B cell (primary cell): ENCODE results near the gene UMAD1. TPM values are rescaled to one million over a fixed set of nuclear protein-coding genes. Genes with fewer than 3 reads are reported as not detected.

Experiments used
- ATAC-seq: fragments of 200-7000 bp; cut with Tn5 transposase; one replicate; pipeline ENCODE4 v1.10.0; 2021; ENCODE audit warnings: low read depth, mild to moderate bottlenecking, moderate number of reproducible peaks, moderate library complexity
- CTCF ChIA-PET: fragments of 350-600 bp; sonication (Branson Sonifier 250); formaldehyde crosslinking; loops from one replicate; lab custom pipeline; 2021; ENCODE audit warnings: antibody characterized with exemption, inconsistent platforms; lab: Charles Lee
- POLR2A ChIA-PET: fragments of 350-600 bp; sonication (Branson Sonifier 250); formaldehyde crosslinking; loops from one replicate; lab custom pipeline; 2021; ENCODE audit warnings: antibody characterized with exemption; lab: Charles Lee
- DNase-seq: peaks from one replicate; pipeline ENCODE4 v3.0.0; 2013
- H2AFZ ChIP-seq: 2 replicates; pipeline ENCODE4 v1.6.1; 2012; ENCODE audit warnings: mild to moderate bottlenecking, low read depth, low read length; ENCODE audit not compliant: insufficient read depth, poor library complexity, severe bottlenecking
- H3K27ac ChIP-seq, 2 donors: 1 replicate in 1 of 2; 2 replicates in 1 of 2; pipeline ENCODE4 v1.5.1; 2012 to 2013; ENCODE audit warnings: low read length in 2 of 2, mild to moderate bottlenecking in 2 of 2, moderate library complexity in 1 of 2
- H3K27me3 ChIP-seq, 4 experiments: fragments of 200-600 bp in 1 of 4; sonication (generic) in 1 of 4; replicated peaks in 1 of 4; 1 replicate in 2 of 4; 2 replicates in 2 of 4; pipeline versions ENCODE4 v1.6.1 to v1.7.0; 2013 to 2016; ENCODE audit warnings: low read length in 3 of 4, mild to moderate bottlenecking in 2 of 4, mixed read lengths in 1 of 4, moderate library complexity in 1 of 4; ENCODE audit not compliant: insufficient read depth in 4 of 4, control insufficient read depth in 3 of 4; ENCODE audit errors: control extremely low read depth in 1 of 4
- H3K36me3 ChIP-seq, 2 experiments: replicated peaks in 1 of 2; 1 replicate in 1 of 2; 2 replicates in 1 of 2; pipeline versions ENCODE4 v1.6.1 to v1.7.1; 2013; ENCODE audit warnings: low read length in 1 of 2; ENCODE audit not compliant: insufficient read depth in 2 of 2, control insufficient read depth in 1 of 2; ENCODE audit errors: control extremely low read depth in 1 of 2, extremely low read depth in 1 of 2
- H3K4me1 ChIP-seq, 2 donors: fragments of 200-600 bp in 1 of 2; sonication (generic) in 1 of 2; 1 replicate in 1 of 2; 2 replicates in 1 of 2; pipeline versions ENCODE4 v1.5.1 to v1.6.1; 2013 to 2017; ENCODE audit warnings: low read length in 2 of 2; ENCODE audit not compliant: control insufficient read depth in 2 of 2, insufficient read depth in 2 of 2
- H3K4me2 ChIP-seq: replicated peaks from 2 replicates; pipeline ENCODE3; 2012; ENCODE audit warnings: mild to moderate bottlenecking, low read depth, low read length; ENCODE audit not compliant: poor library complexity, severe bottlenecking
- H3K4me3 ChIP-seq, 5 experiments: fragments of 200-600 bp in 1 of 5; sonication (generic) in 1 of 5; 1 replicate in 3 of 5; 2 replicates in 2 of 5; pipeline versions ENCODE4 v1.5.1 to v1.7.0; 2011 to 2016; ENCODE audit warnings: low read length in 4 of 5, mild to moderate bottlenecking in 4 of 5, low read depth in 2 of 5, control low read depth in 1 of 5, moderate library complexity in 1 of 5; ENCODE audit not compliant: insufficient read depth in 1 of 5; ENCODE audit errors: control extremely low read depth in 1 of 5, extremely low read depth in 1 of 5
- H3K79me2 ChIP-seq: fragments of 200-600 bp; sonication (generic); one replicate; pipeline ENCODE4 v1.6.0; 2016; ENCODE audit warnings: low read length; ENCODE audit not compliant: control insufficient read depth, insufficient read depth
- H3K9ac ChIP-seq: fragments of 200-600 bp; sonication (generic); 2 replicates; pipeline ENCODE4 v1.6.1; 2017; ENCODE audit warnings: mild to moderate bottlenecking, low read length, moderate library complexity
- H3K9me3 ChIP-seq, 3 donors: one replicate each; pipeline versions ENCODE4 v1.6.1 to v1.7.1; 2013; ENCODE audit warnings: low read length in 2 of 3; ENCODE audit not compliant: control insufficient read depth in 2 of 3, insufficient read depth in 1 of 3; ENCODE audit errors: control extremely low read depth in 1 of 3
- H4K20me1 ChIP-seq: 2 replicates; pipeline ENCODE4 v1.6.0; 2012; ENCODE audit warnings: mild to moderate bottlenecking, low read length; ENCODE audit not compliant: insufficient read depth, control insufficient read depth, poor library complexity, severe bottlenecking
- H3K27ac Mint-ChIP-seq: one replicate; pipeline ENCODE4 v1.8.0; 2021; ENCODE audit warnings: mixed read lengths
- H3K27me3 Mint-ChIP-seq: one replicate; pipeline ENCODE4 v1.8.0; 2021; ENCODE audit warnings: mixed read lengths
- H3K4me1 Mint-ChIP-seq: one replicate; pipeline ENCODE4 v1.8.0; 2021; ENCODE audit warnings: mixed read lengths
- H3K4me3 Mint-ChIP-seq: one replicate; pipeline ENCODE4 v1.8.0; 2021; ENCODE audit warnings: mixed read lengths
- H3K9me3 Mint-ChIP-seq: one replicate; pipeline ENCODE4 v1.8.0; 2022; ENCODE audit warnings: mixed read lengths; ENCODE audit not compliant: insufficient read depth
- CTCF ChIP-seq: fragments of 200-600 bp; IDR thresholded peaks from one replicate; pipeline ENCODE4 v1.8.0; 2022; ENCODE audit warnings: antibody characterized with exemption, mild to moderate bottlenecking
- EZH2 ChIP-seq: IDR thresholded peaks from 2 replicates; pipeline ENCODE4 v1.6.1; 2012; ENCODE audit warnings: borderline replicate concordance, low read depth, mild to moderate bottlenecking, moderate library complexity, low read length; ENCODE audit not compliant: insufficient read depth, poor library complexity, severe bottlenecking
- WGBS: methylation state at CpG from one replicate; pipeline ENCODE4 v1.1.5; 2013; ENCODE audit warnings: missing lambda C conversion rate; ENCODE audit not compliant: insufficient coverage; 5-methylcytosine and 5-hydroxymethylcytosine counted together
- intact Hi-C: fragments of 100-400 bp; cut with micrococcal nuclease; formaldehyde crosslinking; loops from one replicate; pipeline ENCODE4 v1.10.0; 2022
- polyA plus RNA-seq: library from polyadenylated mRNA; depleted of rRNA; stranded (reverse); fragments of >200 nt; gene quantifications from 2 replicates; pipeline ENCODE4 v1.2.3, GENCODE V29; 2012
- total RNA-seq, 2 donors: library from RNA; stranded (reverse); fragments of 120-200 nt in 1 of 2; gene quantifications; 1 replicate in 1 of 2; 2 replicates in 1 of 2; pipeline versions ENCODE4 v1.2.3 to v1.2.4, GENCODE V29; 2013 to 2022

UMAD1 gene
- total and polyA plus RNA-seq, 2 donors (not counting 1 experiment from before 2014, with no cell fraction given) = 11.6 to 25.9 TPM

- Histone ChIP-seq H3K9ac (no peak overlapping the region), H3K36me3 (no peaks in the 10 kb centered on the region), H3K79me2 (peaks cover 14% of the 10 kb centered on the region), H4K20me1 (no peaks in the 10 kb centered on the region), H3K4me3 (no peak overlapping the region), H3K4me1 (peaks cover 17 to 22% of the 10 kb centered on the region in 2 donors), H3K27ac (peak overlapping the region in 1 of 2 donors; percentile 48), H3K27me3 (no peaks in the 10 kb centered on the region), H3K9me3 (no peaks in the 10 kb centered on the region), H3K4me2 (no peak overlapping the region), H2AFZ (peak overlapping the region; percentile 3)
- H3K9me3 Mint-ChIP-seq = no peaks in the 10 kb centered on the region
- no peaks in the 10 kb centered on the region for H3K27me3 Mint-ChIP-seq
- H3K4me3 Mint-ChIP-seq = no peak overlapping the region
- intact Hi-C loops = loop anchor here (1.0 to 5.0 kb wide), 4 partner anchors 8 to 428 kb away; partner anchors contain the start of gene UMAD1
- ATAC-seq (no peak), DNase-seq (no peak)
- TF ChIP-seq EZH2 = no peak
- peak overlapping the region; percentile 68 for H3K27ac Mint-ChIP-seq
- POLR2A ChIA-PET = interaction anchor here (0.6 kb wide), 2 partner anchors 19 to 53 kb away, joined by 3 read pairs; no protein-coding TSS in a partner anchor
- CTCF ChIA-PET = interaction anchor here (0.6 to 4.4 kb wide), 4 partner anchors 8 to 276 kb away, joined by 3 to 17 read pairs (median 4); no protein-coding TSS in a partner anchor
- WGBS = 100% methylated on average over 1 of the region's 3 CpGs
- H3K4me1 Mint-ChIP-seq = peaks cover 35% of the 10 kb centered on the region
These were observed 124.2 kb downstream of the UMAD1 start for GRCh38 chr7:7764520-7765396.

- H3K27ac ChIP-seq = no peak overlapping the region
- ChIA-PET POLR2A (no interaction called here), CTCF (interaction anchor here (4.4 kb wide), 1 partner anchor 84 kb away, joined by 17 read pairs; no protein-coding TSS in a partner anchor)
- H3K27me3 Mint-ChIP-seq = no peaks in the 10 kb centered on the region
- H3K27me3 ChIP-seq = no peaks in the 10 kb centered on the region
- no peaks in the 10 kb centered on the region for H4K20me1 ChIP-seq
- H3K79me2 ChIP-seq = peaks cover 18% of the 10 kb centered on the region
- no peak overlapping the region for H3K27ac Mint-ChIP-seq
- no peak overlapping the region for H3K9ac ChIP-seq
- H3K4me1 Mint-ChIP-seq = peaks cover 34% of the 10 kb centered on the region
- TF ChIP-seq CTCF = no peak
- TF ChIP-seq EZH2 = no peak
- ATAC-seq (no peak), DNase-seq (no peak)
- no peaks in the 10 kb centered on the region for H3K9me3 Mint-ChIP-seq
- no peaks in the 10 kb centered on the region for H3K36me3 ChIP-seq
- no peak overlapping the region for H3K4me3 ChIP-seq
- H3K9me3 ChIP-seq = no peaks in the 10 kb centered on the region
- no peak overlapping the region for H3K4me2 ChIP-seq
- intact Hi-C loops = no loop called here
- H3K4me3 Mint-ChIP-seq = no peak overlapping the region
- H2AFZ ChIP-seq = no peak overlapping the region
- H3K4me1 ChIP-seq = peaks cover 17 to 22% of the 10 kb centered on the region in 2 donors
These were observed 124.9 kb downstream of the UMAD1 start for GRCh38 chr7:7765422-7765821.
